DND-41 (cell line): ENCODE data around the gene KIAA1328.

Experiments used
- ATAC-seq: fragments of 200-7000 bp; cut with Tn5 transposase; 3 replicates; pipeline ENCODE4 v1.9.1; 2021; ENCODE audit warnings: low read depth; ENCODE audit not compliant: insufficient read depth
- DNase-seq: peaks from one replicate; pipeline ENCODE4 v3.0.0-alpha.2; 2020
- H2AFZ ChIP-seq: 2 replicates; pipeline ENCODE4 v1.6.0; 2012; ENCODE audit warnings: low read depth, low read length
- H3K27ac ChIP-seq: 2 replicates; pipeline ENCODE4 v1.5.1; 2012; ENCODE audit warnings: low read length, inconsistent platforms
- H3K27me3 ChIP-seq: fragments of 200-600 bp; sonication (generic); 2 replicates; pipeline ENCODE4 v1.6.0; 2012; ENCODE audit warnings: low read length, mild to moderate bottlenecking, inconsistent platforms; ENCODE audit not compliant: insufficient read depth, poor library complexity
- H3K36me3 ChIP-seq: 2 replicates; pipeline ENCODE4 v1.5.1; 2012; ENCODE audit warnings: low read length, inconsistent platforms; ENCODE audit not compliant: insufficient read depth
- H3K4me1 ChIP-seq: 2 replicates; pipeline ENCODE4 v1.5.1; 2012; ENCODE audit warnings: mild to moderate bottlenecking, low read length; ENCODE audit not compliant: insufficient read depth
- H3K4me2 ChIP-seq: 2 replicates; pipeline ENCODE4 v1.6.0; 2012; ENCODE audit warnings: mild to moderate bottlenecking, moderate library complexity, low read length, inconsistent platforms; ENCODE audit not compliant: insufficient read depth
- H3K4me3 ChIP-seq, 2 experiments: fragments of 200-600 bp in 1 of 2; shearing (Covaris generic) in 1 of 2; 2 replicates each; pipeline ENCODE4 v1.5.1; 2012 to 2016; ENCODE audit warnings: inconsistent platforms in 2 of 2, low read length in 2 of 2, mild to moderate bottlenecking in 2 of 2, low read depth in 1 of 2, moderate library complexity in 1 of 2
- H3K79me2 ChIP-seq: 2 replicates; pipeline ENCODE4 v1.6.0; 2012; ENCODE audit warnings: low read length, inconsistent platforms; ENCODE audit not compliant: insufficient read depth
- H3K9ac ChIP-seq: 2 replicates; pipeline ENCODE4 v1.6.0; 2012; ENCODE audit warnings: low read depth, mild to moderate bottlenecking, inconsistent platforms, low read length, moderate library complexity
- H3K9me3 ChIP-seq: 2 replicates; pipeline ENCODE4 v1.5.1; 2012; ENCODE audit warnings: low read length, moderate library complexity, mild to moderate bottlenecking, inconsistent platforms; ENCODE audit not compliant: insufficient read depth, severe bottlenecking
- H4K20me1 ChIP-seq: 2 replicates; pipeline ENCODE4 v1.6.0; 2012; ENCODE audit warnings: low read length; ENCODE audit not compliant: insufficient read depth
- CTCF ChIP-seq: IDR thresholded peaks from 2 replicates; pipeline ENCODE4 v1.5.1; 2012; ENCODE audit warnings: borderline replicate concordance, low read length, moderate library complexity, mild to moderate bottlenecking; ENCODE audit not compliant: poor library complexity, severe bottlenecking; ENCODE audit errors: extremely low read depth
- EZH2 ChIP-seq: IDR thresholded peaks from 3 replicates; pipeline ENCODE4 v1.6.1; 2012; ENCODE audit warnings: borderline replicate concordance, low read depth, mild to moderate bottlenecking, moderate library complexity, low read length, inconsistent platforms; ENCODE audit not compliant: severe bottlenecking

KIAA1328 gene

GRCh38 chr18:36843784-36844183 is 14.9 kb downstream of the KIAA1328 start:
- no peak for TF ChIP-seq CTCF
- TF ChIP-seq EZH2 = no peak
- DNase-seq = no peak

GRCh38 chr18:36848609-36849008 is 19.7 kb downstream of the KIAA1328 start:
- Histone ChIP-seq H3K9ac (no peak overlapping the region), H3K4me1 (no peaks in the 10 kb centered on the region), H3K4me3 (no peak overlapping the region), H3K36me3 (peaks cover 9% of the 10 kb centered on the region; the same call in 1 of the 2 replicates), H3K79me2 (no peaks in the 10 kb centered on the region), H3K9me3 (peaks cover 6% of the 10 kb centered on the region), H3K4me2 (no peak overlapping the region), H3K27ac (no peak overlapping the region), H4K20me1 (no peaks in the 10 kb centered on the region), H2AFZ (no peak overlapping the region), H3K27me3 (no peaks in the 10 kb centered on the region)
- no peak for ATAC-seq
- TF ChIP-seq CTCF (no peak), EZH2 (no peak)
- DNase-seq = no peak

More at GRCh38 chr18:36843784-36844183, 14.9 kb downstream of the KIAA1328 start:
- no peak overlapping the region for H3K4me3 ChIP-seq
- H3K4me2 ChIP-seq = no peak overlapping the region
- H3K9me3 ChIP-seq = no peaks in the 10 kb centered on the region
- no peak overlapping the region for H3K27ac ChIP-seq
- H3K79me2 ChIP-seq = no peaks in the 10 kb centered on the region
- no peak for ATAC-seq
- peaks cover 7% of the 10 kb centered on the region for H3K4me1 ChIP-seq
- H3K9ac ChIP-seq = no peak overlapping the region
- H4K20me1 ChIP-seq = no peaks in the 10 kb centered on the region
- H3K27me3 ChIP-seq = no peaks in the 10 kb centered on the region
- H2AFZ ChIP-seq = no peak overlapping the region
- H3K36me3 ChIP-seq = peaks cover 12% of the 10 kb centered on the region; the same call in 1 of the 2 replicates

GRCh38 chr18:36849288-36850006 is 20.5 kb downstream of the KIAA1328 start:
- no peak for TF ChIP-seq EZH2
- no peak for TF ChIP-seq CTCF
- H3K79me2 ChIP-seq = no peaks in the 10 kb centered on the region
- H3K4me1 ChIP-seq = no peaks in the 10 kb centered on the region
- H3K9me3 ChIP-seq = peaks cover 6% of the 10 kb centered on the region
- H3K4me2 ChIP-seq = no peak overlapping the region
- H3K9ac ChIP-seq = no peak overlapping the region
- no peak for ATAC-seq
- peaks cover 9% of the 10 kb centered on the region; the same call in 1 of the 2 replicates for H3K36me3 ChIP-seq
- no peaks in the 10 kb centered on the region for H3K27me3 ChIP-seq
- no peak overlapping the region for H2AFZ ChIP-seq
- H4K20me1 ChIP-seq = no peaks in the 10 kb centered on the region
- no peak for DNase-seq
- no peak overlapping the region for H3K4me3 ChIP-seq
- no peak overlapping the region for H3K27ac ChIP-seq
